ENCODE results near the gene CNST.
"Not testable (repeated sequence)": the region's sequence is repeated elsewhere in the genome, so short reads cannot be mapped to it uniquely, and the experiment has no call there.

Gene CNST

DNA sequence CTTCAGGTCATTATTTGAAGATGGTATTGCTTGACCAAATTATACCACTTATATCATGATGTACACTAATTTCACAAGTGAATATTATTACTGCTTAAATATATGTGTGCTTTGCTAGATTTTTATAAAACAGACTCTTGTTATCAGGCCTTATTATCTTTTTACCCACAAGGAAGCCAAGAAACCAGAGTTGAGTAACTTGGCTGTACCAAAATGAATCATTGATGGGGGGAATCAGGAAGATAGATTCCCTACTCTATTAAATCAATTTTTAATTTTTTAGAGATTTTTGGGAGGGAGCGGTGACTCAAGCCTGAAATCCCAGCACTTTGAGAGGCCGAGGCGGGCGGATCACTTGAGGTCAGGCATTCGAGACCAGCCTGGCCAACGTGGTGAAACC, 141.9 kb downstream of the CNST start:
- DNase-seq (ENCODE audit: low spot score): no peak
- FAIRE-seq: no peak

DNA sequence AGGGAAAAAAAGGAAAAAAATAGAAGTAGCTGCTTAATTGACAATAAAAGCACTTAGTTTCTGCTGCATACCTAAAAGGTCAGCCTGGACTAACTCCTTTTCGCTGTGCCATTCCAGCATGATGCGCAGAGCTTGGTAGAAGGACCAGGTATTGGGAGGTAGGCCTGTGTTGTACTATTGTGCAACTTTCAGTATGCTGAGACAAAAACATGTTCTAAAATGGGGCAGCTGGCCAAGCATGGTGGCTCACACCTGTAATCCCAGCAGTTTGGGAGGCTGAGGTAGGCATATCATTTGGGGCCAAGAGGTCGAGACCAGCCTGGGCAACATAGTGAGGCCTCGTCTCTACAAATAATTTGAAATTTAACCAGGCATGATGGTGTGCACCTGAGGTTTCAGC, 142.9 kb downstream of the CNST start:
- DNase-seq (ENCODE audit: low spot score) (no peak), FAIRE-seq (no peak)

DNA sequence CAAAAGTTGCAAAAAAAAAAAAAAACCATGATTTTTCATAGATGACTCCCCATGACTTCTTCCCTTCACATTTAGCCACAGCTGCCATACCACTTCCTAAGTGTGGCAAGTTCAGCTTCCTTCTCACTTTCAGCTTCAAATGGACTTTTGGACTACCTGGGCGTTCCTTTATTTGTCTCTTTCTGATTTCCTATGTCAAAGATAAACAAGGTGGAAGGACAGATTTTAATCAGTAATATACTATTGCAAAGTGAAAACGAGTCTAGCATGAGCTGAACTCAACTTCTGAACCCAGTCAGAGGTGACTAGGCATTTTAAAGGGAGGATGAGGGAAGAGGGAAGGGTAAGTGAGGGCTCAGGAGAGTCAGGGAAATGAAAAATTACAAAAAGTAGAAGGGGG, 143.6 kb downstream of the CNST start:
- DNase-seq (ENCODE audit: low spot score) (no peak), FAIRE-seq (no peak)

DNA sequence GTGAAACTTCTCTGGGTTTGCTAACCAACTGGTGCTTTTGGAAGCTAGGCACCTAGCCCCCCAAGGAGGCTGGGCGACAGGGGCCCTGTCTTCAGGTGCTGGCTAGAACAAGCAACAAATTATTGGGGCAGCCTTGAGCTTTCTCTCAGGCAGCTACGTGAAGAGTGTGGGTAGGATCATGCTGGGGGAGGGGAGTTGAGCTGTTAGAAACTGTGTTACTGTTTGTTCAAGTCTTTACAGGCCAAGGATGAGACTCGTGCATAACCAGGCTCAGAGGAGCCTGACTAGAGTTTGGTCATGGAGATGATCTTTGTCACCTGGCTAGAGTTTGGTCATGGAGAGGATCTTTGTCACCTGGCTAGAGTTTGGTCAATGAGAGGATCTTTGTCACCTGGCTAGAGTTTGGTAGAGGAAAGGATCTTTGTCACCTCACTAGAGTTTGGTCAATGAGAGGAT, 145.3 kb downstream of the CNST start:
- DNase-seq (ENCODE audit: low spot score): no peak
- no peak for FAIRE-seq

DNA sequence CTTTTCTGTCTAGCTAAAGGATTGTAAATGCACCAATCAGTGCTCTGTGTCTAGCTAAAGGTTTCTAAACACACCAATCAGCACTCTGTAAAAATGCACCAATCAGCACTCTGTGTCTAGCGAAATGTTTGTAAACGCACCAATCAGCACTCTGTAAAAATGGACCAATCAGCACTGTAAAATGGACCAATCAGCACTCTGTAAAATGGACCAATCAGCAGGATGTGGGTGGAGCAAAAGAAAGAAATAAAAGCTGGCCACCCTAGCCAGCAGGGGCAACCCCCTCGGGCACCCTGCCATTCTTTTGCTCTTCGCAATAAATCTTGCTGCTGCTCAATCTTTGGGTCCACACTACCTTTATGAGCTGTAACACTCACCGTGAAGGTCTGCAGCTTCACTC, 146.2 kb downstream of the CNST start:
- DNase-seq (ENCODE audit: low spot score); FAIRE-seq: not testable (repeated sequence)
